Measurements from ENCODE around the gene CACHD1. TPM values are rescaled to one million over a fixed set of nuclear protein-coding genes. Genes with fewer than 3 reads are reported as not detected.

The CACHD1 gene
- total and polyA plus RNA-seq, 4 donors, result 4.7 to 49.6 (median 12.5) TPM

DNA sequence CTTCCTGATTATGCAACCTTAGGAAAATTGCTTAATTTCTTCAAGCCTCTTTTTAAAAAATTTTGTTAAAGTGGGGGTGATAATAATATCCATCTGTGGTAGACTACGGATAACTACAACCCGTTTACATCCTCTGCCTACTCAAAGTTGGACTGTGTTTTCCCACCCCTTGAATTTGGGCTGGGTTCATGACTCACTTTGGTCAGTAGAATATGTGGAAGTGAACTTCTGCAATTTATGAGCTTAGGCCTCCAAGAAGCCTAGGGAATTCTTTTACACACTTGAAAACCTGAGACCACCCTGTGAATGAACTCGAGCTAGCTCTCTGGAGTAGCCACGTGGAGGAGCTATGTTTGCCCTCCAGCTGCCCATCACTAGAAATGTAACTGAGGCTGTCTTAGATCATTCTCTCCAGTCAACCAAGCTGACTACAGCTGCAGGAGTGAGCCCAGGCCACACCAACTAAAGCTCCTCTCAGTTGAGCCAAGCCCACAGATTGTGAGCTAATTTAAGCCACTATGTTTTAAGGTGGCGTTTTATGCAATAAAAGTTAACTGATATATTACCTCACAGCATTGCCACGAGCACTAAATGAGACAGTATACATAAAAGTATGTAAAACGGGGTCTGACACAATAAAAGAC, 29.6 kb upstream of the CACHD1 start:
- TF ChIP-seq CTCF (IDR thresholded peaks at IDR 0.05; ENCODE audit: control extremely low read depth, extremely low read depth), result no peak
- Histone ChIP-seq H3K27me3 (ENCODE audit: control insufficient read depth in 3 of 3, insufficient read depth in 3 of 3, low read length in 2 of 3) (no peaks in the 10 kb centered on the region), H3K4me1 (ENCODE audit: control insufficient read depth in 5 of 5, insufficient read depth in 5 of 5, low read length in 5 of 5) (peaks cover 0 to 2% (median 0%) of the 10 kb centered on the region in 5 donors), H3K4me3 (no peak overlapping the region), H3K27ac (ENCODE audit: low read depth in 1 of 2, low read length in 1 of 2) (no peak overlapping the region), H3K9ac (ENCODE audit: insufficient read depth in 1 of 2, low read length in 2 of 2) (no peak overlapping the region), H3K36me3 (ENCODE audit: control insufficient read depth in 4 of 4, insufficient read depth in 4 of 4, low read length in 4 of 4) (no peaks in the 10 kb centered on the region), H3K9me3 (ENCODE audit: control insufficient read depth in 4 of 4, insufficient read depth in 3 of 4, low read length in 3 of 4) (peaks cover 0 to 2% (median 0%) of the 10 kb centered on the region in 4 donors)
- ATAC-seq (ENCODE audit: insufficient read depth, low FRiP score), result no peak
- WGBS, 2 donors, result 67 to 68% methylated on average over 7 of the region's 7 CpGs
- no peak for DNase-seq

GRCh38 chr1:64451440-64451839, 18.5 kb upstream of the CACHD1 start:
- Histone ChIP-seq H3K36me3 (ENCODE audit: control insufficient read depth in 4 of 4, insufficient read depth in 4 of 4, low read length in 4 of 4) (no peaks in the 10 kb centered on the region), H3K9ac (ENCODE audit: insufficient read depth in 1 of 2, low read length in 2 of 2) (no peak overlapping the region), H3K9me3 (ENCODE audit: control insufficient read depth in 4 of 4, insufficient read depth in 3 of 4, low read length in 3 of 4) (peaks cover 0 to 2% (median 0%) of the 10 kb centered on the region in 4 donors), H3K4me3 (no peak overlapping the region), H3K27me3 (ENCODE audit: control insufficient read depth in 3 of 3, insufficient read depth in 3 of 3, low read length in 2 of 3) (no peaks in the 10 kb centered on the region), H3K4me1 (ENCODE audit: control insufficient read depth in 5 of 5, insufficient read depth in 5 of 5, low read length in 5 of 5) (no peaks in the 10 kb centered on the region), H3K27ac (ENCODE audit: low read depth in 1 of 2, low read length in 1 of 2) (no peak overlapping the region)
- TF ChIP-seq CTCF (IDR thresholded peaks at IDR 0.05; ENCODE audit: control extremely low read depth, extremely low read depth), result no peak
- whole genome bisulfite sequencing, 2 donors, result 76 to 88% methylated on average over 1 of the region's 1 CpG
- no peak for ATAC-seq (ENCODE audit: insufficient read depth, low FRiP score)
- no peak for DNase-seq

- H3K27ac ChIP-seq (ENCODE audit: low read depth in 1 of 2, low read length in 1 of 2), result no peak overlapping the region
- TF ChIP-seq CTCF (IDR thresholded peaks at IDR 0.05; ENCODE audit: control extremely low read depth, extremely low read depth), result no peak
- DNase-seq (no peak), ATAC-seq (ENCODE audit: insufficient read depth, low FRiP score) (no peak)
- no peak overlapping the region for H3K9ac ChIP-seq (ENCODE audit: insufficient read depth in 1 of 2, low read length in 2 of 2)
- no peaks in the 10 kb centered on the region for H3K4me1 ChIP-seq (ENCODE audit: control insufficient read depth in 5 of 5, insufficient read depth in 5 of 5, low read length in 5 of 5)
- H3K4me3 ChIP-seq, result no peak overlapping the region
- H3K27me3 ChIP-seq (ENCODE audit: control insufficient read depth in 3 of 3, insufficient read depth in 3 of 3, low read length in 2 of 3), result no peaks in the 10 kb centered on the region
- no peaks in the 10 kb centered on the region for H3K9me3 ChIP-seq (ENCODE audit: control insufficient read depth in 4 of 4, insufficient read depth in 3 of 4, low read length in 3 of 4)
- WGBS, 2 donors, result 83 to 92% methylated on average over 3 of the region's 3 CpGs
- no peaks in the 10 kb centered on the region for H3K36me3 ChIP-seq (ENCODE audit: control insufficient read depth in 4 of 4, insufficient read depth in 4 of 4, low read length in 4 of 4)
Measured at GRCh38 chr1:64453688-64454087, 16.2 kb upstream of the CACHD1 start.

DNA sequence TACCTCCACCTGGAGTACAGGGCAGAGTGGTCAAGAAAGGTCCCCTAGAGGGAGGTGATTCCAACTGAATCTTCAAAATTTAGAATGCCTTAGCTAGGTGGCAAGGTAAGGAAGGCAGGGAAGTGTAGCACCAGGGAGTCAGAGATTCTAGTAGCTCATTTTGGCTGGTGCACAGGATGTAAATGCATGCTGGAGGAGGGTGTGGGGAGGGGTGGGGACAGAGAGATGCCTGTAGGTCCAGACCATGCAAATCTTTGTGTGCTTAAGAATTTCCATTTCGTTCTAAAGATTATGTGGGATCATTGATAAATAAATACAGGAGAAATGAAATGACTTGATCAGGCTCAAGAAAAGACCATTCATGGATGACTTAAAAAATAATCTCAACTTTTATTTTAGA, 11.0 kb upstream of the CACHD1 start:
- 82 to 85% methylated on average over 1 of the region's 1 CpG for WGBS, 2 donors
- no peaks in the 10 kb centered on the region for H3K4me1 ChIP-seq (ENCODE audit: control insufficient read depth in 5 of 5, insufficient read depth in 5 of 5, low read length in 5 of 5)

More for the DNA sequence above, 11.0 kb upstream of the CACHD1 start:
- TF ChIP-seq CTCF (IDR thresholded peaks at IDR 0.05; ENCODE audit: control extremely low read depth, extremely low read depth), result no peak
- no peaks in the 10 kb centered on the region for H3K9me3 ChIP-seq (ENCODE audit: control insufficient read depth in 4 of 4, insufficient read depth in 3 of 4, low read length in 3 of 4)
- ATAC-seq (ENCODE audit: insufficient read depth, low FRiP score) (no peak), DNase-seq (no peak)
- no peaks in the 10 kb centered on the region for H3K36me3 ChIP-seq (ENCODE audit: control insufficient read depth in 4 of 4, insufficient read depth in 4 of 4, low read length in 4 of 4)
- H3K27me3 ChIP-seq (ENCODE audit: control insufficient read depth in 3 of 3, insufficient read depth in 3 of 3, low read length in 2 of 3), result no peaks in the 10 kb centered on the region
- H3K9ac ChIP-seq (ENCODE audit: insufficient read depth in 1 of 2, low read length in 2 of 2), result no peak overlapping the region
- no peak overlapping the region for H3K4me3 ChIP-seq
- H3K27ac ChIP-seq (ENCODE audit: low read depth in 1 of 2, low read length in 1 of 2), result no peak overlapping the region

Measured in lung (tissue), 12 donors.